NCI-H1048 (cell line): ENCODE data around the gene DNLZ.
"Not testable (repeated sequence)": the region's sequence is repeated elsewhere in the genome, so short reads cannot be mapped to it uniquely, and the experiment has no call there.

Experiments used
- DNase-seq: peaks from one replicate; lab custom pipeline; 2025; lab: John Stamatoyannopoulos, UW

DNLZ gene

DNA sequence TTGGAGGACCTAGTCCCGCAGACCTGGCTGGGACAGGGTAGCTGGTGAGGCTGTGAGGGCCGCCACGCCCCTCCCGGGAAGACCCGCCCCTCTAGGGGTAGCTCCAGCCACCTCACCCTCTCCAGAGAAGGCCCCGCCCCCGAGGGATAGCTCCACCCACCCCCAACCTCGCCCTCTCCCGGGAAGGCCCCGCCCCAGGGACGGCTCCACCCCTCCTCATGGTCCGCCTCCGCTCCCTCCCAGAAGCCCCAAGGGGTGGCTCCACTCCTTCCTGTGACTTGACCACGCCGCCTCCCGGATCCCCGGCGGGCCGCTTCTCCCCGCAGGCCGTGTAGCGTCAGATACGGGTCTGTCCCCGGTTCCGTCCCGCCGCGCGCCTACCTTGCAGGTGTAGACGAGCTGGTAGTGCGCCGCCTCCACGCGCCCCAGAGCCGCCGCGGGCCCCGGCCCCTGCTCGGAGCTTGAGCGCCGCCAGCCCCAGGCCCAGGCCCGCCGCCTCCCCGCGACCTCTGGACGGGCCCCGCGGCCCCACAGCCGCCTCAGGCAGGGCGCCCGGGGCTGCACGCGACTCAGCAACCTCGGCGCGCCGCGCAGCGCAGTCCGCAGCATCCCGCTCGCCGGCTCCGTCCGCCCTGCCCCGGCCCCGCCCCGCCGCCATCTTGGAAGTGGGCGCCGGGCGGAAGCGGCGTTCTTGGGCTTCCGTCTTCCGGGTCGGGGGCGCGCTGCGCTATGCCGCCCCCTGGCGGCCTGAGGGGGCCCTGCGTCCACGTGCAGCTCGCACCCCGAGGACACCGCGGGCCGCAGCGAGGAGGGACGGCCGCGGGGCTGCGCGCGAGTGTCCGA is at the start of gene DNLZ:
Gene DNLZ (minus strand): TSS at position 639 of the 843 bp plus-strand sequence. CDS start 30 bp downstream, at position 609.
- peak; percentile 79 for DNase-seq

DNA sequence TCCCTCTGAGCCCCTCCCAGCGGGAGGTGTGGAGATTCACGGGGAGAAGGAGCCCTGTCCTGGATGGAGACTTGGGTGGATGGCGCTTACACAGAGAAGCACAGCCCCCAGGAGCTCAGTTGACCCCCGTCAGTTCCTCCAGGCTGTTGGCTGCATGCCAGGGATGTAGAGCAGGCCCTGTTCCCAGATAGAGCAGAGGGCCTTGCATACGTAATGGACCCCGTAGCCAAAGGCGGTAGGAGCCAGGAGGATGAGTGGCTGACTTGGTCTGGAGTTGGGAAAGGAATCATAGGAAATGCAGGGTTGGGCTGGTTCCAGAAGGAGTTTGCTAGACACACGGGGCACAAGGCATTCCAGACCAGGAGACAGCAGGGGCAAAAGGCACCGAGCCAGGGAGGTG is 49.4 kb upstream of the DNLZ start:
- no peak for DNase-seq

GRCh38 chr9:136411378-136411777 is 47.8 kb upstream of the DNLZ start:
- DNase-seq = no peak

- DNase-seq = peak; percentile 75
These were observed 47.1 kb upstream of the DNLZ start, which contains the start of the genes ENTR1 and PMPCA for GRCh38 chr9:136410500-136411287. Gene ENTR1 (minus strand): TSS chr9:136410614. CDS start chr9:136410397, 217 bp downstream. Gene PMPCA (plus strand): TSS chr9:136410658. CDS start chr9:136410669, 11 bp downstream.

DNA sequence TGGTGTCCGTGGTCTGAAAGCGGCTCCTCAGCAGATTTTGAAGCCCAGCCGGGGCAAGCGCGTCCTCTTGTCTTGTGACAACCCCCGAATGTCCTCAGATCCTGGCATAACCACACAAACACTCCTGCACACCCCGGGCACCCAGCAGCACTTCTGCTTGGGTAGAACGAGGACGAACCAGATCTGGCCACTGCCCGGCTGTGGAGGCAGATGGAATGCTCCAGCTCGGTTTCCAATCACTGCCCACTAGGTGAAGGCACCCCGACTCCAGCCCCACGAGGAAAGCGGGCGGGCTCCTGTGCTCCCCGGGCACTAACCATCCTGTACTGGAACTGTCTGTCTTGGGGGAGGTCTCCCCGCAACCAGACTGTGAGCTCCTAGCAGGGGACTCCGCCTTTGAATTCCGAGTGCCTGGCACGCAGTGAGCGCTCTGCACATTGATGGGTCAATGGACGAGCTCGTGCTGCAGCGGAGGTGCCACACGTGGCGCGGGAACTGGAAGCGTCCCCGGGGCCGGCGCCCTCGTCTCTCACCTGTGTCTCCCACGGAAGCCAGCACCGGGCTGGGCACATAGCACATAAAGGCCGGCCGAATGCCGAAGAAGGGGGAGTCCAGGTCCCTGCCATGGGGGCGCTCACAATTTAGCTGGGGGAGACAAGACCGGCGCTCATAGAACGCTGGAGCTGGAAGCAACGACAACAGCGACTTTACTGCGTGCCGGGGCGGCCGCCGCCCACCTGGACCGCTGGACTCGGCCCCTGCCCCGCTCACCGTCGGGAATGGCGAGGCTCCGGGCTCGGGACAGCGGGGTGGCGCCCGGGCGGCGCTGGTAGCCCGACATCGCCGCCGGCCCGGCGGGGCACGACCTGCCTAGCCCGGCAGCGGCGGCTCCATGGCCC is 46.3 kb upstream of the DNLZ start:
- DNase-seq = no peak

GRCh38 chr9:136407911-136408310 is 44.4 kb upstream of the DNLZ start:
- no peak for DNase-seq

- not testable (repeated sequence) for DNase-seq
These were observed 43.5 kb upstream of the DNLZ start for GRCh38 chr9:136407061-136407460.

DNA sequence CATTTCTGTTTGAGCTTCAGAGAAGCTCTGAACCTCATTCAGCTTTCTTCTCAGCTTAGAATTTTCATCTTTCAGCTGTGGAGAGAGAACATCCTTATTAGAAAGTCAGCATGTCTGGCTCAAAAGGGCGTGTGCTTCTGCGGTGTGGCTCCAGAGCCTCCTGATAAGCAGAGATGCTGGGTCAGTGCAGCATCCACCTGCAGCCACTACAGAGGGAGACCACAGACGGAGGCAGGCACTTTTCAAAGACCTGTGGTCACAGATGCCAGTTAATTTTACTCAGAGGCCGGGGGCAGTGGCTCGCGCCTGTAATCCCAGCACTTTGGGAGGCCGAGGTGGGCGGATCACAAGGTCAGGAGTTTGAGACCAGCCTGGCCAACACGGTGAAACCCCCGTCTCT is 42.4 kb upstream of the DNLZ start:
- DNase-seq = not testable (repeated sequence)

DNA sequence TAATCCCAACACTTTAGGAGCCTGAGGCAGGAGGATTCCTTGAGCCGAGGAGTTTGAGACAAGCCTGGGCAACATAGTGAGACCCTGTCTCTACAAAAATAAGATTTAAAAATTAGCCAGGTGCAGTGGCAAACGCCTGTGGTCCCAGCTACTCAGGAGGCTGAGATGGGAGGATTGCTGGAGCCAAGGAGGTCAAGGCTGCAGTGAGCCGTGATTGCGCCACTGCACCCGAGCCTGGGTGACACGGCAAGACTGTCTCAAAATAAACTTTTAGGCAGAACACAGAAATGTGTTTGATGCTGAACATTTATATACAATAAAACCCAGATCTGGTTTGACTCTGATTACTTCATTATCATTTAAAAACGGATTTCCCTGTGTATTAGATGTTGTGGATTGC is 41.9 kb upstream of the DNLZ start:
- no peak for DNase-seq

- DNase-seq = no peak
These were observed 41.2 kb upstream of the DNLZ start for GRCh38 chr9:136404801-136405136.

- no peak for DNase-seq
These were observed 40.6 kb upstream of the DNLZ start for GRCh38 chr9:136403915-136404800.

GRCh38 chr9:136403538-136403914 is 40.0 kb upstream of the DNLZ start:
- no peak for DNase-seq

DNA sequence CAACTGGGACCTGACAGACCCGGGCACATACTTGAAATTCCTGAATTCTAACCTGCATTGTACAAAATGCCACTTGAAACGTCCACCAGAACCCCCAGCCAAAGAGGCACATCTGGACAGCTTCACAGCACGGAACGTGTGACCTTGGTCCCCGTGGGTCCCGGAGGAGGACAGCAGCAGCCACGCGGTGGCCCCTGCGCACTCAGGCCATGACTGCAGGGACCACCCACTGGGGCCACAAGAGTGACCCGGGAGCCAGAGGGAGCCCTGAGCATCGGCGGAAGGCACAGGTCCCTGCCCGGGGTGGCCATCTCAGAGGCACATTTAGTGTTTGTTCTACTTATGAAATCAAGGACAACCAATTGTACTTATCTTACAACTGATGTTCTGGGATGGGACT is 38.5 kb upstream of the DNLZ start:
- DNase-seq = no peak

GRCh38 chr9:136401173-136401922 is 37.8 kb upstream of the DNLZ start:
- DNase-seq = no peak

GRCh38 chr9:136400038-136400834 is 36.7 kb upstream of the DNLZ start, which contains the start of gene SNAPC4:
Gene SNAPC4 (minus strand): TSS chr9:136400170. CDS start chr9:136398428, 1,742 bp downstream.
- DNase-seq = peak; percentile 81

DNA sequence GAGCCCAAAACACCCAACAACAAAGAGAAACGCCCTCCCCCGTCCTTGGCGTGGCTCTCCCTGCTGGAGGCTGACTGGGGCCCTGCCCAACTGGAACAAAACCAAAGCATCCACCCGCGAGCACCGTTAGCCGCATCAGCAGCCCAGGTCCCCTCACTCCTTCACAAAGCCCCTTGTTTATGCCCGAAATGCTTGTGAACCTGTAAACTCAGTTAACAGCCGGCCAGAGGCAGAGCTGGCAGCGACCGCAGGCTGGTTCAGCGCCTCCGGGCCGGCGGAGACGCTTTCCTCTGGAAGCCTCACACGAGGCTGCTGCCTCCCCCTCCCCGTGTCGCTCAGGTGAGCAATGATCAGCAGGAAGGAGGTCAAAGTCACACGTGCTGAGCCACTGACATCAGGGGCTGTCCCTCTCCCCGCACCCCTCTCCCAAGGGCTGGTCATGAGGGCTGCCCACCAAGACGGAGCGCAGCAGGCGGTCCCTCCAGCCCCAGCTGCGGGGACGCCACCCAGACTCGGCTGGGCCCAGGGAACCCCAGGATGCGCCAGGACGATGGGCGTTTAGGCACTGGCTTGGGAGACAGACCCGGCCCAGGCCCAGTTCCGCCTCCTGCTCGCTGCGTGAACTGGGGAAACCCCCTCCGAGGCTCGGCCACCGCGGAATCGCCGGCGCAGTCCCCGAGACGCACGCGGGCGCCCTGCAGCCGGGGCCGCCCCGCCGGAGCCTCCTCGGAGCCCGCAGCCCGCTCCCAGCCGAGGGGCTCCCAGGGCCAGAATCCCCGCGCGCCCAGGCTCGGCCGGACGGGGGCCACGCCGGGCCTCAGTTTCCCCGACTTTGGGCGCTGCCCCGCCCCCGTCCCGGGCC is 35.9 kb upstream of the DNLZ start:
- no peak for DNase-seq

GRCh38 chr9:136398286-136398685 is 34.7 kb upstream of the DNLZ start:
- no peak for DNase-seq

- no peak for DNase-seq
These were observed 34.1 kb upstream of the DNLZ start for GRCh38 chr9:136397643-136398042.

GRCh38 chr9:136396219-136396515 is 32.6 kb upstream of the DNLZ start:
- DNase-seq = no peak
